ENCODE measurements around the gene KRT20. TPM values are rescaled to one million over a fixed set of nuclear protein-coding genes. Genes with fewer than 3 reads are reported as not detected.

The KRT20 gene, protein sequence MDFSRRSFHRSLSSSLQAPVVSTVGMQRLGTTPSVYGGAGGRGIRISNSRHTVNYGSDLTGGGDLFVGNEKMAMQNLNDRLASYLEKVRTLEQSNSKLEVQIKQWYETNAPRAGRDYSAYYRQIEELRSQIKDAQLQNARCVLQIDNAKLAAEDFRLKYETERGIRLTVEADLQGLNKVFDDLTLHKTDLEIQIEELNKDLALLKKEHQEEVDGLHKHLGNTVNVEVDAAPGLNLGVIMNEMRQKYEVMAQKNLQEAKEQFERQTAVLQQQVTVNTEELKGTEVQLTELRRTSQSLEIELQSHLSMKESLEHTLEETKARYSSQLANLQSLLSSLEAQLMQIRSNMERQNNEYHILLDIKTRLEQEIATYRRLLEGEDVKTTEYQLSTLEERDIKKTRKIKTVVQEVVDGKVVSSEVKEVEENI
- total RNA-seq, result under 1 TPM in 1 of 4 donors, not detected in 3; 0.21 TPM
- under 1 TPM in 2 of 3 donors, not detected in 1; 0.08 to 0.35 TPM for polyA plus RNA-seq
- long read RNA-seq, donor 1, result 0 reads
- long read RNA-seq, donor 2, result 0 reads

DNA sequence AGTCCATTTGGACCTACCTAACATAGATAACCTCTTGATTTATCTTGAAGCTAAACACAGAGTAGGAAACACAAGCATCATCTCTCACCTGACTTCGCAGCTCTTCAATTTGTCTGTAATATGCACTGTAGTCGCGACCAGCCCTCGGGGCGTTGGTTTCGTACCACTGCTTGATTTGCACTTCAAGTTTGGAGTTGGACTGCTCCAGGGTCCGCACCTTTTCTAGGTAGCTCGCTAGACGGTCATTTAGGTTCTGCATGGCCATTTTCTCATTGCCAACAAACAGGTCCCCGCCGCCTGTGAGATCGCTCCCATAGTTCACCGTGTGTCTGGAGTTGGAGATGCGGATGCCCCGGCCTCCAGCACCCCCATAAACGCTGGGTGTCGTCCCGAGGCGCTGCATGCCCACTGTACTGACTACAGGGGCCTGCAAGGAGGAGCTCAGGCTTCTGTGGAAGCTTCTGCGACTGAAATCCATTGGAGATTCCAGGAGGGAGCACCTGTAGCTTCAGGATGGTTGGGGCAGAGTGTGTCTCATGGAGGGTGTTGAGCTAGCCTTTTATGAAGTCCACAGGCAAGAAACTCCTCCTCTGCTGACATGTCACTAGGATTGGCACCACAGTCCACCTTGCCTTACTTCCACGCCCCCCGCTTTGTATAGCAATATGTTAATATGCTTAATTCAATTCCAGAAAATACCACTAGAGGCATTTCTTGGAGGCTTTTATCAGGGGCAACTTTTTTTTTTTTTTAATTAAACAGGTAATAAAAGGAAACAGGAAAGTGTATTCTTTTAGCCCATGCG, at the start of gene KRT20:
TSS of gene KRT20 (minus strand) at position 535 of the 805 bp plus-strand sequence. CDS start at position 478, 57 bp downstream.
- H3K36me3 ChIP-seq (ENCODE audit: insufficient read depth in 1 of 2, low read depth in 1 of 2), result no peaks in the 10 kb centered on the region
- no peaks in the 10 kb centered on the region for H3K4me1 ChIP-seq
- TF ChIP-seq, protein P1, sequence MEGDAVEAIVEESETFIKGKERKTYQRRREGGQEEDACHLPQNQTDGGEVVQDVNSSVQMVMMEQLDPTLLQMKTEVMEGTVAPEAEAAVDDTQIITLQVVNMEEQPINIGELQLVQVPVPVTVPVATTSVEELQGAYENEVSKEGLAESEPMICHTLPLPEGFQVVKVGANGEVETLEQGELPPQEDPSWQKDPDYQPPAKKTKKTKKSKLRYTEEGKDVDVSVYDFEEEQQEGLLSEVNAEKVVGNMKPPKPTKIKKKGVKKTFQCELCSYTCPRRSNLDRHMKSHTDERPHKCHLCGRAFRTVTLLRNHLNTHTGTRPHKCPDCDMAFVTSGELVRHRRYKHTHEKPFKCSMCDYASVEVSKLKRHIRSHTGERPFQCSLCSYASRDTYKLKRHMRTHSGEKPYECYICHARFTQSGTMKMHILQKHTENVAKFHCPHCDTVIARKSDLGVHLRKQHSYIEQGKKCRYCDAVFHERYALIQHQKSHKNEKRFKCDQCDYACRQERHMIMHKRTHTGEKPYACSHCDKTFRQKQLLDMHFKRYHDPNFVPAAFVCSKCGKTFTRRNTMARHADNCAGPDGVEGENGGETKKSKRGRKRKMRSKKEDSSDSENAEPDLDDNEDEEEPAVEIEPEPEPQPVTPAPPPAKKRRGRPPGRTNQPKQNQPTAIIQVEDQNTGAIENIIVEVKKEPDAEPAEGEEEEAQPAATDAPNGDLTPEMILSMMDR (IDR thresholded peaks at IDR 0.05), result no peak
- no peak for DNase-seq
- intact Hi-C loops (cut with DNase I), result no loop called here
- H3K27me3 ChIP-seq (ENCODE audit: insufficient read depth in 3 of 3, low read length in 2 of 3), result peaks cover 0 to 20% (median 5%) of the 10 kb centered on the region in 3 donors
- no peaks in the 10 kb centered on the region for H3K9me3 ChIP-seq
- WGBS, 3 donors, result 90 to 93% (median 91%) methylated on average over 23 of the region's 23 CpGs
- no peak for ATAC-seq
- H3K4me3 ChIP-seq, result no peak within 1 kb of the TSS
- no peak within 1 kb of the TSS for H3K27ac ChIP-seq

DNA sequence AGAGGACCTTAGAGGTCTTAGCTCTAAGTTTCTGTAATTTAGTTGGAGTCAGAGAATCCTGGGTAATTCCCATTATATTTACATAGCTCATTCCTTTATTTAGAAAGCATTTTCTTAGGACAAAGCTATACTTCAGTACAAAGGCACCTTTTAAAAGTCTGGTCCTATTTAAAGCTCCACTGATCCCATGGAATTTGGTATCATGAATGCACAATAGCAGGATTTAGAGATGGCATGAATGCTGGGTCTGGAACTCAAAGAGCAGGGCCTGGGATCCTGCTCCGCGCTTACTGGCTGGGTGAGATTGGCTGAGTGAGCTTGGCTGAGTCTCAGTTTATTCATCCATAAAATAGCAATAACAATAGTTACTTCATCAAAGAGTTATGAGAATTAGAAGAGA, 47.6 kb upstream of the KRT20 start:
- Histone ChIP-seq H3K36me3 (ENCODE audit: insufficient read depth in 1 of 2, low read depth in 1 of 2) (no peaks in the 10 kb centered on the region), H3K27me3 (ENCODE audit: insufficient read depth in 3 of 3, low read length in 2 of 3) (peaks cover 0 to 3% (median 0%) of the 10 kb centered on the region in 3 donors), H3K27ac (no peak overlapping the region), H3K9me3 (no peaks in the 10 kb centered on the region), H3K4me3 (no peak overlapping the region), H3K4me1 (no peaks in the 10 kb centered on the region)
- DNase-seq, result no peak
- ATAC-seq, result no peak
- intact Hi-C loops (cut with DNase I), result no loop called here
- TF ChIP-seq, protein P1 (IDR thresholded peaks at IDR 0.05), result no peak
- WGBS, 3 donors, result 34 to 40% (median 36%) methylated on average over 2 of the region's 2 CpGs

DNA sequence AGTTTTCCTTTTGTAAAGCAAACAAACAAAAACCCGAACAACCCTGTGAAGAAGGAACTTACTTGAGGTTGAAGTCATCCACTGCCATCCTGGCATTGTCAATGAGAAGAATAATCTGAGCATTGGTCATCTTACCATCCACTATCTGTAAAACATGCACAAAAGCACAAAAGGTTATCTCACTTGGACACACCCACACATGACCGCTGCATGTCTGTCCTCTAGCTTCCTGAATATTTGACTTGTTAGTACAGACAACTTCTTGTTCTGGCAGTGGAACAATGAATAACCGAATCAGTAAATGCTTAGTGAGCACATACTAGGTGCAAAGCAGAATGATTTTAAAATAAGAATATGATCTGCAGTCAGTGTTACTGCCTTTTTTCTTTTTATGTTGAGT, 46.3 kb upstream of the KRT20 start:
- no peak for DNase-seq
- Histone ChIP-seq H3K4me3 (no peak overlapping the region), H3K27ac (no peak overlapping the region), H3K27me3 (ENCODE audit: insufficient read depth in 3 of 3, low read length in 2 of 3) (peaks cover 0 to 3% (median 0%) of the 10 kb centered on the region in 3 donors), H3K4me1 (no peaks in the 10 kb centered on the region), H3K9me3 (no peaks in the 10 kb centered on the region), H3K36me3 (ENCODE audit: insufficient read depth in 1 of 2, low read depth in 1 of 2) (no peaks in the 10 kb centered on the region)
- TF ChIP-seq, protein P1 (IDR thresholded peaks at IDR 0.05), result no peak
- WGBS, 3 donors, result 74 to 83% (median 80%) methylated on average over 3 of the region's 3 CpGs
- ATAC-seq, result no peak
- intact Hi-C loops (cut with DNase I), result no loop called here

DNA sequence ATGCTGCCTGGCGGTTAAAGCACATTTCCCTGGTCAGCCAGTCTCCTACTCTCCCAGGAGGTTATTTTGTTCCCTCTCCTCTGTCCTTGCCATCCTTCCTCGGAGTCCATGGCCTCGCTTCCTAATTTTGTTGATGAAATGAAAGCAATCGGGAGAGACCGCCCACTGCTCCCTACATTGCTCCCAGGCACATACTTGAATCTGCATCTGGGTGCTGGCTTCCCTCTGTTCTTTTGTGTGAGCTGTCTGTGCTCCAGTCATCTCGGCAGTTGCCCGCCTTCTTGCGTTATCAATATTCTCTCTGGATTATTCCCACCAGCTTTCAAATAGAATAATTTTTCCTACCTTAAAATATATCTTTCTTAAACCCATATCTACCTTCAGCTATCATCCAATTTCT, 41.3 kb upstream of the KRT20 start:
- intact Hi-C loops (cut with DNase I), result no loop called here
- Histone ChIP-seq H3K4me1 (no peaks in the 10 kb centered on the region), H3K9me3 (no peaks in the 10 kb centered on the region), H3K4me3 (no peak overlapping the region), H3K27me3 (ENCODE audit: insufficient read depth in 3 of 3, low read length in 2 of 3) (no peaks in the 10 kb centered on the region), H3K27ac (no peak overlapping the region), H3K36me3 (ENCODE audit: insufficient read depth in 1 of 2, low read depth in 1 of 2) (no peaks in the 10 kb centered on the region)
- TF ChIP-seq, protein P1 (IDR thresholded peaks at IDR 0.05), result no peak
- WGBS, 3 donors, result 66 to 74% (median 72%) methylated on average over 8 of the region's 8 CpGs
- no peak for DNase-seq
- ATAC-seq, result no peak
